WTC11 (cell line): ENCODE data around the gene FPR3.
"Not testable (repeated sequence)": the region's sequence is repeated elsewhere in the genome, so short reads cannot be mapped to it uniquely, and the experiment has no call there.

Experiments used
- ATF3 ChIP-seq: sonication (generic); formaldehyde crosslinking; conservative IDR thresholded peaks from 2 replicates; pipeline ENCODE4 v1.8.1; 2022; ENCODE audit warnings: mild to moderate bottlenecking, missing genetic modification reagents
- CTCF ChIP-seq: fragments of 200-600 bp; IDR thresholded peaks from 2 replicates; pipeline ENCODE4 v1.8.0; 2022; ENCODE audit warnings: antibody characterized with exemption
- FOXP1 ChIP-seq: sonication (generic); formaldehyde crosslinking; IDR thresholded peaks from 2 replicates; pipeline ENCODE4 v1.8.0; 2022; ENCODE audit warnings: missing genetic modification reagents, mild to moderate bottlenecking, moderate library complexity, borderline replicate concordance
- JUN ChIP-seq: sonication (generic); formaldehyde crosslinking; IDR thresholded peaks from 2 replicates; pipeline ENCODE4 v1.8.0; 2023; ENCODE audit warnings: mild to moderate bottlenecking, missing genetic modification reagents
- MAX ChIP-seq: sonication (generic); formaldehyde crosslinking; IDR thresholded peaks from 2 replicates; pipeline ENCODE4 v1.8.0; 2022; ENCODE audit warnings: mild to moderate bottlenecking, missing genetic modification reagents
- MYBL2 ChIP-seq: sonication (generic); formaldehyde crosslinking; IDR thresholded peaks from 2 replicates; pipeline ENCODE4 v1.8.1; 2023; ENCODE audit warnings: mild to moderate bottlenecking, moderate library complexity, missing genetic modification reagents
- STAT6 ChIP-seq: sonication (generic); formaldehyde crosslinking; conservative IDR thresholded peaks from 2 replicates; pipeline ENCODE4 v1.8.1; 2023; ENCODE audit warnings: mild to moderate bottlenecking, low read depth, missing genetic modification reagents, moderate library complexity
- USF2 ChIP-seq: sonication (generic); formaldehyde crosslinking; IDR thresholded peaks from 2 replicates; pipeline ENCODE4 v1.8.1; 2023; ENCODE audit warnings: mild to moderate bottlenecking, missing genetic modification reagents, moderate library complexity

- not testable (repeated sequence) for TF ChIP-seq JUN (CRISPR knock-in tag); CTCF; ATF3 (CRISPR knock-in tag); FOXP1 (CRISPR knock-in tag); USF2 (CRISPR knock-in tag); MAX (CRISPR knock-in tag); STAT6 (CRISPR knock-in tag); MYBL2
These were observed 11.6 kb downstream of the FPR3 start for GRCh38 chr19:51806571-51806970.
